AG09309 (cell line): Measurements from ENCODE around the gene NUDT5.

Experiments used
- DNase-seq: peaks from one replicate; pipeline ENCODE4 v3.0.0-alpha.2; 2010; ENCODE audit warnings: low read depth
- H3K4me3 ChIP-seq: 2 replicates; pipeline ENCODE4 v1.5.1; 2011; ENCODE audit warnings: mild to moderate bottlenecking, low read depth, low read length, moderate library complexity; ENCODE audit not compliant: control insufficient read depth
- CTCF ChIP-seq: IDR thresholded peaks from 2 replicates; pipeline ENCODE4 v1.5.1; 2011; ENCODE audit warnings: mild to moderate bottlenecking, low read depth, low read length, inconsistent platforms; ENCODE audit not compliant: insufficient read depth, control insufficient read depth; ENCODE audit errors: missing control alignments

Gene NUDT5

GRCh38 chr10:12195603-12196506 lies at the start of gene NUDT5, which contains the start of gene CDC123:
Gene NUDT5 (minus strand): TSS chr10:12195891. CDS start chr10:12186291, 9,600 bp downstream.
Gene CDC123 (plus strand): TSS chr10:12196188. CDS start chr10:12196246, 58 bp downstream.
- peak; percentile 46 for DNase-seq
- H3K4me3 ChIP-seq, result peak within 1 kb of the TSS; percentile 76
- TF ChIP-seq CTCF, result no peak

- DNase-seq, result no peak
- TF ChIP-seq CTCF, result no peak
- H3K4me3 ChIP-seq, result no peak overlapping the region
These were observed 48.4 kb upstream of the NUDT5 start for GRCh38 chr10:12243864-12244620.

GRCh38 chr10:12241810-12242529 lies 46.3 kb upstream of the NUDT5 start:
- TF ChIP-seq CTCF, result no peak
- DNase-seq, result no peak

GRCh38 chr10:12238821-12239220 lies 43.1 kb upstream of the NUDT5 start:
- TF ChIP-seq CTCF, result no peak
- DNase-seq, result no peak
- no peak overlapping the region for H3K4me3 ChIP-seq

More at GRCh38 chr10:12241810-12242529, 46.3 kb upstream of the NUDT5 start:
- no peak overlapping the region for H3K4me3 ChIP-seq

GRCh38 chr10:12237265-12238220 lies 41.9 kb upstream of the NUDT5 start:
- DNase-seq, result no peak
- H3K4me3 ChIP-seq, result no peak overlapping the region
- TF ChIP-seq CTCF, result no peak
